ENCODE data around the gene TMTC1. TPM values are rescaled to one million over a fixed set of nuclear protein-coding genes. Genes with fewer than 3 reads are reported as not detected.

Gene TMTC1
- total RNA-seq, 1 donor from 2014 or later: 0.57 TPM

- Mint-ChIP-seq H3K4me1 (ENCODE audit: low read depth) (no peaks in the 10 kb centered on the region), H3K27ac (no peak overlapping the region), H3K36me3 (ENCODE audit: low read depth) (no peaks in the 10 kb centered on the region), H3K9me3 (no peaks in the 10 kb centered on the region), H3K4me3 (no peak overlapping the region), H3K27me3 (ENCODE audit: insufficient read depth) (no peaks in the 10 kb centered on the region)
- DNase-seq (ENCODE audit: low spot score): no peak
- intact Hi-C loops (cut with micrococcal nuclease): no loop called here
Measured at GRCh38 chr12:29492891-29493290, 290.9 kb downstream of the TMTC1 start.

GRCh38 chr12:29486972-29487371, 296.8 kb downstream of the TMTC1 start:
- H3K4me3 Mint-ChIP-seq: no peak overlapping the region
- no peak overlapping the region for H3K27ac Mint-ChIP-seq
- intact Hi-C loops (cut with micrococcal nuclease): no loop called here
- no peaks in the 10 kb centered on the region for H3K4me1 Mint-ChIP-seq (ENCODE audit: low read depth)
- H3K36me3 Mint-ChIP-seq (ENCODE audit: low read depth): no peaks in the 10 kb centered on the region
- no peaks in the 10 kb centered on the region for H3K9me3 Mint-ChIP-seq
- DNase-seq (ENCODE audit: low spot score): no peak
- H3K27me3 Mint-ChIP-seq (ENCODE audit: insufficient read depth): no peaks in the 10 kb centered on the region

- intact Hi-C loops (cut with micrococcal nuclease): no loop called here
- peaks cover 2% of the 10 kb centered on the region for H3K27me3 Mint-ChIP-seq (ENCODE audit: insufficient read depth)
- no peaks in the 10 kb centered on the region for H3K4me1 Mint-ChIP-seq (ENCODE audit: low read depth)
Measured at GRCh38 chr12:29463198-29463597, 320.5 kb downstream of the TMTC1 start.

GRCh38 chr12:29460082-29460481, 323.7 kb downstream of the TMTC1 start:
- no peak overlapping the region for H3K4me3 Mint-ChIP-seq
- H3K36me3 Mint-ChIP-seq (ENCODE audit: low read depth): no peaks in the 10 kb centered on the region
- H3K9me3 Mint-ChIP-seq: no peaks in the 10 kb centered on the region
- no peaks in the 10 kb centered on the region for H3K4me1 Mint-ChIP-seq (ENCODE audit: low read depth)
- no peak overlapping the region for H3K27ac Mint-ChIP-seq
- DNase-seq (ENCODE audit: low spot score): no peak
- intact Hi-C loops (cut with micrococcal nuclease): no loop called here
- H3K27me3 Mint-ChIP-seq (ENCODE audit: insufficient read depth): peaks cover 2% of the 10 kb centered on the region

More at GRCh38 chr12:29463198-29463597, 320.5 kb downstream of the TMTC1 start:
- Mint-ChIP-seq H3K27ac (no peak overlapping the region), H3K9me3 (no peaks in the 10 kb centered on the region), H3K36me3 (ENCODE audit: low read depth) (no peaks in the 10 kb centered on the region), H3K4me3 (no peak overlapping the region)
- no peak for DNase-seq (ENCODE audit: low spot score)

- intact Hi-C loops (cut with micrococcal nuclease): no loop called here
- no peaks in the 10 kb centered on the region for H3K36me3 Mint-ChIP-seq (ENCODE audit: low read depth)
Measured at GRCh38 chr12:29455087-29455486, 328.7 kb downstream of the TMTC1 start.

GRCh38 chr12:29451888-29452287, 331.9 kb downstream of the TMTC1 start:
- H3K4me3 Mint-ChIP-seq: no peak overlapping the region
- H3K36me3 Mint-ChIP-seq (ENCODE audit: low read depth): no peaks in the 10 kb centered on the region
- H3K4me1 Mint-ChIP-seq (ENCODE audit: low read depth): no peaks in the 10 kb centered on the region
- no peak for DNase-seq (ENCODE audit: low spot score)
- intact Hi-C loops (cut with micrococcal nuclease): no loop called here
- H3K27ac Mint-ChIP-seq: no peak overlapping the region
- H3K27me3 Mint-ChIP-seq (ENCODE audit: insufficient read depth): peaks cover 2% of the 10 kb centered on the region
- no peaks in the 10 kb centered on the region for H3K9me3 Mint-ChIP-seq

More at GRCh38 chr12:29455087-29455486, 328.7 kb downstream of the TMTC1 start:
- peaks cover 2% of the 10 kb centered on the region for H3K27me3 Mint-ChIP-seq (ENCODE audit: insufficient read depth)
- H3K27ac Mint-ChIP-seq: no peak overlapping the region
- no peak overlapping the region for H3K4me3 Mint-ChIP-seq
- no peak for DNase-seq (ENCODE audit: low spot score)
- H3K9me3 Mint-ChIP-seq: no peaks in the 10 kb centered on the region
- H3K4me1 Mint-ChIP-seq (ENCODE audit: low read depth): no peaks in the 10 kb centered on the region
